Measurements from ENCODE around the gene RACGAP1. TPM values are rescaled to one million over a fixed set of nuclear protein-coding genes. Genes with fewer than 3 reads are reported as not detected.

Gene RACGAP1
- total and polyA plus RNA-seq, 2 of the 8 experiments (the other 6 are each of a cell fraction or from before 2014, with no cell fraction given): 18.0 to 66.3 TPM

GRCh38 chr12:50019524-50019923 lies 5.8 kb downstream of the RACGAP1 start:
- Histone ChIP-seq H3K18ac (ENCODE audit: extremely low read depth, low read length) (no peak overlapping the region), H2AFZ (ENCODE audit: low read length) (no peak overlapping the region), H4K5ac (ENCODE audit: insufficient read length, low read depth, low read length) (no peak overlapping the region), H3K4ac (replicated peaks; ENCODE audit: insufficient read length, low read depth, low read length) (no peak overlapping the region), H2BK120ac (replicated peaks; ENCODE audit: low read depth, low read length) (no peak overlapping the region), H2BK5ac (ENCODE audit: low read depth, low read length) (no peak overlapping the region), H4K8ac (ENCODE audit: extremely low read depth, insufficient read depth, low read length) (no peak overlapping the region), H4K91ac (replicated peaks; ENCODE audit: insufficient read length, low read length) (no peak overlapping the region), H3K79me1 (ENCODE audit: low read depth, low read length) (peaks cover 5% of the 10 kb centered on the region), H2BK15ac (ENCODE audit: low read length) (no peak overlapping the region), H3K79me2 (ENCODE audit: control insufficient read depth in 1 of 2, insufficient read depth in 2 of 2, low read length in 2 of 2) (peaks cover 0 to 78% of the 10 kb centered on the region in 2 experiments; a peak in 3 of 4 replicates), H3K56ac (replicated peaks; ENCODE audit: insufficient read length, low read depth, low read length) (no peak overlapping the region), H3K9ac (replicated peaks in 1 of 4; ENCODE audit: extremely low read depth in 1 of 4, low read depth in 3 of 4, low read length in 3 of 4) (no peak overlapping the region), H3K27ac (ENCODE audit: low read depth, low read length) (no peak overlapping the region), H3K4me2 (ENCODE audit: insufficient read depth in 1 of 2, low read depth in 2 of 2, low read length in 2 of 2) (no peak overlapping the region), H2BK12ac (ENCODE audit: low read depth, low read length) (no peak overlapping the region), H2AK5ac (ENCODE audit: low read depth, low read length) (no peak overlapping the region), H3K23me2 (ENCODE audit: low read depth, low read length) (no peaks in the 10 kb centered on the region; the same call in 1 of the 2 replicates), H3K4me3 (ENCODE audit: extremely low read depth in 1 of 4, insufficient read depth in 2 of 4, low read depth in 3 of 4, low read length in 4 of 4) (no peak overlapping the region), H3K9me3 (ENCODE audit: insufficient read depth in 2 of 2, low read depth in 1 of 2, low read length in 1 of 2) (no peaks in the 10 kb centered on the region), H3K14ac (ENCODE audit: insufficient read length) (no peak overlapping the region), H3K27me3 (replicated peaks in 1 of 4; ENCODE audit: control insufficient read depth in 3 of 4, extremely low read depth in 1 of 4, insufficient read depth in 3 of 4, low read length in 3 of 4) (no peaks in the 10 kb centered on the region), H3K4me1 (replicated peaks in 1 of 4; ENCODE audit: control insufficient read depth in 3 of 4, insufficient read depth in 4 of 4, low read length in 3 of 4) (peaks cover 0 to 2% (median 0%) of the 10 kb centered on the region in 4 experiments; a peak in 1 of 7 replicates), H4K20me1 (replicated peaks in 1 of 2; ENCODE audit: control insufficient read depth in 1 of 2, insufficient read depth in 2 of 2, low read length in 2 of 2) (peaks cover 1 to 2% of the 10 kb centered on the region in 2 experiments), H3K23ac (ENCODE audit: insufficient read length) (no peak overlapping the region), H3K36me3 (ENCODE audit: control insufficient read depth in 2 of 4, insufficient read depth in 4 of 4, low read length in 3 of 4) (peaks cover 0 to 7% (median 2%) of the 10 kb centered on the region in 4 experiments; a peak in 2 of 8 replicates), H2BK20ac (ENCODE audit: low read length) (no peak overlapping the region)
- ChIA-PET POLR2A (ENCODE audit: partially characterized antibody) (interaction anchor here (0.7 to 1.0 kb wide), 2 partner anchors 85 to 329 kb away, joined by 4 read pairs; no protein-coding TSS in a partner anchor), CTCF (ENCODE audit: partially characterized antibody) (interaction anchor here (1.0 to 6.4 kb wide), 5 partner anchors 11 to 52 kb away, joined by 3 to 37 read pairs (median 5); no protein-coding TSS in a partner anchor)
- TF ChIP-seq SP2 (IDR thresholded peaks at IDR 0.05; ENCODE audit: low read length): no peak
- no peak for TF ChIP-seq SP4 (IDR thresholded peaks at IDR 0.05; ENCODE audit: low read length)
- TF ChIP-seq CHD2 (IDR thresholded peaks at IDR 0.05; ENCODE audit: low read length): no peak
- TF ChIP-seq SIRT6 (IDR thresholded peaks at IDR 0.05; ENCODE audit: low read length): no peak
- TF ChIP-seq EZH2 (IDR thresholded peaks at IDR 0.05; ENCODE audit: low read depth, low read length, severe bottlenecking): no peak
- TF ChIP-seq TBP (IDR thresholded peaks at IDR 0.05; ENCODE audit: low read depth, low read length): no peak
- TF ChIP-seq CEBPB (IDR thresholded peaks at IDR 0.05; ENCODE audit: low read depth, low read length): no peak
- no peak for TF ChIP-seq CREB1 (IDR thresholded peaks at IDR 0.05)
- no peak for TF ChIP-seq CBX5 (IDR thresholded peaks at IDR 0.05; ENCODE audit: low read depth, low read length)
- no peak for TF ChIP-seq POLR2A (IDR thresholded peaks at IDR 0.05; ENCODE audit: control extremely low read depth in 1 of 2, low read depth in 2 of 2, low read length in 2 of 2)
- TF ChIP-seq RNF2 (IDR thresholded peaks at IDR 0.05; ENCODE audit: borderline replicate concordance, low read depth, low read length, missing control alignments, poor library complexity, severe bottlenecking): no peak
- DNase-seq (ENCODE audit: low read depth in 1 of 2, low spot score in 2 of 2) (no peak), FAIRE-seq (no peak)
- WGBS, 2 experiments (ENCODE audit: extremely low coverage in 1 of 2, insufficient coverage in 1 of 2, insufficient read length in 1 of 2, insufficient replicate concordance in 2 of 2, low coverage in 1 of 2, low lambda C conversion rate in 2 of 2, missing lambda C conversion rate in 1 of 2): 88% methylated on average over 2 of the region's 2 CpGs; no CpG with 5 or more reads in 1 of the 2 experiments
